GM21723 (cell line): ENCODE results near the gene ITSN1.
"Not testable (repeated sequence)": the region's sequence is repeated elsewhere in the genome, so short reads cannot be mapped to it uniquely, and the experiment has no call there.

Experiments
- ATAC-seq: cut with Tn5 transposase; IDR thresholded peaks from one replicate; pipeline ENCODE4 v1.9.1; 2021; ENCODE audit warnings: mild to moderate bottlenecking, moderate library complexity; ENCODE audit not compliant: unreplicated experiment

ITSN1 gene

DNA sequence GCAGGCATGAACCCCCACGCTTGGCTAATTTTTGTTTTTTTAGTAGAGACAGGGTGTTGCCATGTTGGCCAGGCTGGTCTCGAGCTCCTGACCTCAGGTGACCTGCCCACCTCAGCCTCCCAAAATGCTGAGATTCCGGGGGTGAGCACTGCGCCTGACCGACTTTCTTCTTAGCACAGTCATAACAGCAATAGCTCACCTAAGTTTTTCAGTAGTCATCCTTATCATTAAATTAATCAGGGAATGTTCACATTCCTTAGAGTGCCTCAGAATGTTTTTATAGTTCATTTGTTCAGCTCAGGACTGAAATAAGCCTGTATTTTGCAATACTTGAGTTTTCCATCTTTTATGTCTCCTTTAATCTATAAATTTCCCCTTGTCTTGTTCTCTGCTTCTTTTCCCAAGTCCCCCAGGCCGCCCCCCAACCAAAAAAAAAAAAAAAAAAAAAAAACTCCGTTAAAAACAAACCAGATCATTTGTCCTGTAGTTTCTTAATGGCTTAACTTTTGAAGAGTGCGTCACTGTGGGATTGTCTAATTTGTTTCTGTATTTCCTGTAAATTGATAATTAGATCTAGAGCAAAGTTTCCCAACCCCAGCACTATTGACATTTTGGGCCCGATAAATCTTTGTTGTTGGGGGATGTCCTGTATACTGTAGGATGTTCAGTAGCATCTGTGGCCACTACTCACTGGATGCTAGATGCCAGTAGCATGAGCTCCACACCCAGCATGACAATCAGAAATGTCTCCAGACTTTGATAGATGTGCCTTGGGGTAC is 120.7 kb downstream of the ITSN1 start:
- ATAC-seq = no peak

GRCh38 chr21:33763582-33763899 is 121.2 kb downstream of the ITSN1 start:
- no peak for ATAC-seq

- ATAC-seq = no peak
These were observed 124.9 kb downstream of the ITSN1 start for GRCh38 chr21:33767236-33767635.

DNA sequence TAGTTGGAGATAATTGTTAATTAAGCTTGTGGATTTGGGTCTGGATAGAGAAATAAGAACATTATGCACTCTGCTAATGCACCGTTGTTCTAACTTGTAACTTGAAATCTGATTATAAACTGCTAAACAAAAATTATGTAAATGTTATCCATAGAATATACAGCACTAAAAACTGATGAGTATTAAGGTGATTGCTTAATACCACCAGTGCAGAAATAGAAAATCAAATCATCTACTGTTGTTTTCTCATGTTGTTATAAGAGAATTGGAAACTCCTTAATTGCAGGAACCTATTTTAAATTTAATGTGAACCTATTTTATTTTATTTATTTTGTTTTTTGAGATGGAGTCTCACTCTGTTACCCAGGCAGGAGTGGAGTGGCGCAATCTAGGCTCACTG is 125.7 kb downstream of the ITSN1 start:
- ATAC-seq = no peak

- no peak for ATAC-seq
These were observed 126.8 kb downstream of the ITSN1 start for GRCh38 chr21:33769057-33769456.

GRCh38 chr21:33770542-33770941 is 128.2 kb downstream of the ITSN1 start:
- no peak for ATAC-seq

- ATAC-seq = no peak
These were observed 129.7 kb downstream of the ITSN1 start for GRCh38 chr21:33771976-33772375.

GRCh38 chr21:33774551-33774950 is 132.2 kb downstream of the ITSN1 start:
- no peak for ATAC-seq

- no peak for ATAC-seq
These were observed 133.0 kb downstream of the ITSN1 start for GRCh38 chr21:33775100-33775828.

GRCh38 chr21:33780631-33781030 is 138.3 kb downstream of the ITSN1 start:
- ATAC-seq = no peak

GRCh38 chr21:33781121-33781520 is 138.8 kb downstream of the ITSN1 start:
- no peak for ATAC-seq

DNA sequence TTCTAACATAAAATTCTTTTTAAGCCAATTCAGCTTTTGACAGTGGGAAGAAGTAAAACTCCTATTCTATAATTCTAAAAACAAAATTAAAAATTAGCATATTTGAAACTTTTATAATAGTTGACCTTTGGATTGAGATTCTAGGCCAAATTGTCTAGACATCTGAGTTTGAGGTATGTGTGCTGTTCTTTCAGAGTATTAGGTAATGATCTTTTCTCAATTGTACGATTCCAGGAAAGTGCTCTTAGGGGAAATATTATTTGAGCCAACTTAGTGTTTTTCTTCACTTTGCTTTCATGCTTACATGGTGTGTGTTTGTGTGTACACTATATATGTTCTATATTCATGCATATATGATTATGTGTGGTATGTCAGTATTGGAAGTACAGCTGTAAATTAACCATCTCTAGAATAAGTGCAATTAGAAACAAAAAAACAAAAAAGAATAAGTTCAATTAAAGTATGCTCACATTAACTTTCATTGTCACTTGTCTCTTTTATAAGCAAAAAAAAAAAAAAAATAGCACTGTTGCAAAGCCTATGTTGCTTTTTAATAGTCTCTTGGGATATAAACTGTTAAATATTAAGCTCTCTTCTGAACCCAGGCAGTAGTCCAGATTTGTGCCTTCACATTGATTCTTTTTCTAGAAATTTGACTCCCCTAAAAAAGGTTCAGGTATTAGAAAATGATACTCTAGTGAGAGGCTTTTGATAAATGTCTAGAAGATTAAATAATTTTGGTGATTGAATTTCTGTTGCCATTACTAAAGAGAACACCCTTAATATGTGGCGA is 141.1 kb downstream of the ITSN1 start:
- no peak for ATAC-seq

GRCh38 chr21:33787431-33787830 is 145.1 kb downstream of the ITSN1 start:
- ATAC-seq = no peak

GRCh38 chr21:33788438-33788837 is 146.1 kb downstream of the ITSN1 start:
- ATAC-seq = not testable (repeated sequence)

DNA sequence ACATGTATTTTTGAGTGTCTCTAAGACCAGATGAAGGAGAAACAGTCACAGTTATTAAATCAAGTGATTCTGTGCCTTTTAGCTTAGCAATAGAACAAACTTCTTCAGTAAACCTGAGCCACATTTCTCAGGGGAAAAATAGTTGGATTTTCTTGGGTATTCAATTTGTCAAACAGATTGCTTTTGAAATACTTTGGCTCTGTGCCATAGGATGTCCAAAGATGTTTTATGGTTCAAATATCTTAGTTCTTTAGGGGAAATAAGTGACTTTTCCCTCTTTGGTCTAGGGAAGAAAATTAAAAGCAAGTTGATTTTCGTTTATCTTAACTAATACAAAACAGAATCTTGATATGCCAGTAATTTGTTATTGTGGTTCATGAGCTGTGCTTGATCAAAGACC is 147.4 kb downstream of the ITSN1 start:
- ATAC-seq = no peak

DNA sequence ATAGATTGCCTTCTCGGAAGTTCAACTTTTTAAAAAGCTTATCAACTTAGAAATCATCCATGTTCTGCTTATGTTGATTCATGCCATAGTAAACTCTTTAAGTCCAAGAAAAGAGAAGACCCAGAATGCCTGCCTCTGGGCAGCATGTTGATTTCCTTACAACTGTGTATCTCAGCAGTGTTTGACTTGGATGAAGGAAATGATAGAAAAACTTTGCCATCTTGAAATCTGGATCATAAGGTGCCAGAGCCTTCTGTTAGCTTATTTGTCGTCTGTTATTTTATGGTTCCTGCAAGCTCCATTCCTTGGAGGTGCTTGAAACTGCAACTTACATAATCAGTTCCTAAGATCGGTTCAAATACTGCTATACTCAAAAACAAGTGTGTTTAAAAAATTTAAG is 148.8 kb downstream of the ITSN1 start:
- ATAC-seq = no peak

DNA sequence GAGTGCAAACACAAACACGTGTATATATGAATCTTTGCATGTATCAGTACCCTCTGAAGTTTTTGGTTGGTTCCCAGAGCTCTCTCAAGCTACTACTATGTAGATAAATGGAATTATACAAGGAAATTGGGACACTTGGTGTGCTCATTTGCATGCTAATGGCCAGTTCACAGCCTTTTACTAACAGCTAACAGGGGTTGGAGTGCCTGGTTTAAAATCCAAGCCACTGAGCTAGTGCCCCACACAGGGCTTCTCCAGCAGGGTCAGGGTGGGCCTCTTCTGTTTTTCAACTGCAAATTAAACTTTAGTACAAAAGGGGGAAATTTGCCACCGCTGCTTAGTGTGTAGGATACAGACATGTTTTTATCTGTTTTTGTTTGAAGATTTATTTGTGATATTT is 152.3 kb downstream of the ITSN1 start:
- no peak for ATAC-seq

DNA sequence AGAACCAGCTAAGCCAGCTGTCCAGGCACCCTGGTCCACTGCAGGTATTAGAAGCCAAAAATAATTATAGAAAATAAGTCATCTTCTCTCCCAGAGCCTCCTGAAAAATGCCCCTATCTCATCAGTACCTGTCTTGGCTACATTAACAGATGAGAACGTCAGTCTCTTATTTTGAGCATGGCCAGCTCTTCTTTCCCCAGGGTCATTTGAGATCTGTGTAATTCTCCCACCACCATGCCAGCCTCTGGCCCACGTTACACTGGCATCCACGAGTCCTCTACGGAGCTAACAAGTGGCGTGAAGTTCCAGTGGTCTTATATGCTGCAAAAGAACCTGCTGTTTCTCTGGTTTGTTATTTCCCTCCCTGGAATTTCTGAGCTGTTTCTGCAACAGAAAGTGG is 155.3 kb downstream of the ITSN1 start:
- ATAC-seq = no peak

- no peak for ATAC-seq
These were observed 157.2 kb downstream of the ITSN1 start for GRCh38 chr21:33799378-33800090.

GRCh38 chr21:33800753-33801423 is 158.6 kb downstream of the ITSN1 start:
- ATAC-seq = no peak
